HG03460 (cell line): ENCODE measurements around the gene PRR5L.
"Not testable (repeated sequence)": the region's sequence is repeated elsewhere in the genome, so short reads cannot be mapped to it uniquely, and the experiment has no call there.

Experiments used
- ATAC-seq: cut with Tn5 transposase; IDR thresholded peaks from one replicate; pipeline ENCODE4 v1.9.1; 2021; ENCODE audit not compliant: unreplicated experiment

PRR5L gene

DNA sequence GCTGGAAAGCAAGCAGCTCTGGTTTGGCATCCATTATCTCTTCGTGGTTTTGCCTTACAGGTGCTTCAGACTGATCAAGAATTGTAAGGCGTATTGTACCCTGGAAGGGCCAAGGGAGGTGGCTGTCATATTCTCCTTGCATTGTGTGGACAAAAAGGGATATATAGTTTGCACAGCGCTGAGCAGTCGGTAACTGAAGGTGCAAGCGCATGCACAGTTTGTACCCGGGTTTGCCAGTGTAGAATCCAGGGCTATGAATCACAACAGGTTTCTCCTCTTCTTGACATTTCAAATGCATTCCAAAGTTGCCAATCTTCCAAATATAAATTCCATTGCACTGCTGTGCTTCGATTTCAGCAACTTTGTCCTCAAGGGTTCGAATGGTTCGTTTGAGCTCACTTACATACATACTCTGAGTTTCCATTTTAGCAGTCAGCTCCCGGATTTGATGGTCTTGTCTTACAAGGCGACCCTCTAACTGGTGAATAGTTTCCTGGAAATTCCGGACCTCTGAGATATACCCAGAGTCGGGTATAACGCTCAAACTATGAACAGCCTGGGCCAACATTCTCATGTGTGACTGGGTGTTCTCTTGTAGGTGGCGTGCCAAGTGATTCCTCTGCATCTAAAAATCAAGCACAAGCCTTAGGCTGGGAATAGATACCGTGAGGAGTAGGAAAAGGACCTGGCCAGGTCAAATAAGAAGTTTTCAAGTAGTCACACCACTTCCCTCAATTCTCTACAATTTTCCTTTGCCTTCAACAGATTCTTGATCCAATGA lies 194.1 kb downstream of the PRR5L start:
- no peak for ATAC-seq

DNA sequence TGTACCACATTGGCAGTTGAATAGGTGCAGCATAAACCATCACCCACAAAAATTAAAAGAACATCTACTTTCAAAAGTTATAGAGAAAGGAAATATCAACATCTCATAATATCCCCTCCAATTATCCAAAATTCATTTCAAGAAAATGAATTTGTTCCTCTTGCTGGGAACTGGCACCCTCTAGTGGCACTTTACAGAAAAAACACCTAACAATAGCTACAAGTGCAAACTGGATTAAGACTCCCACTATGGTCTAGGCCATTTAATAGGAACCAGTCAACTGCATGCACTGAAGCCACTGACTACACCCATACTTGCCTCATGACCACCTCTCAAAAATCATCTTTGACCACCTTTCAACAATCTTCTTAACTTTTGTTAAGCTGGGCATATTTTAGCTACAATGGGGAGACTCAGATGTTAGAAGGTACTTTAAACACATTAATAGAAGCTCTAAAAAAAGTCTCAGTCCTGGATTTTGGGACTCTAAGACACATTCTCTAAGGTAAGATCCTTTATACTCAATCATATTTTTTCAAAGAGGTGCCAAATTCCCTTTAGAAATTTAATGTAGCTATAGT lies 196.7 kb downstream of the PRR5L start:
- ATAC-seq, result peak; percentile 62

DNA sequence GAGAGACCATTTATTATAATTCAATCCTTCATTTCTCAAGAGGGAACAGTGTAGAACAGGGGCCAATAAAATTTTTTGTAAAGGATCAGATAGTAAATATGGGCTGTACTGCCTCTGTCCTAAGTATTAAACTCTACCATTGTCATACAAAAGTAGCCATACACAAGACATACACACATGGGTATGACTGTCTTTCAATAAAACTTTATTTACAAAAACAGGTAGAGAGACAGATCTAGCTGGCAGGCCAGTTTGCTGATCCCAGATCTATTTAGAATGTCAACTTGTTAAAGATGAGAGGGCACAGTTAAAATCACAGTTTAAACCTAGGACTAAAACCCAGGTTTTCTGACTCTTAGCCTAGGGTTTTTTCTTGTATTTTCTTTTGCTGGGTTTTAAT lies 197.2 kb downstream of the PRR5L start:
- ATAC-seq, result no peak

DNA sequence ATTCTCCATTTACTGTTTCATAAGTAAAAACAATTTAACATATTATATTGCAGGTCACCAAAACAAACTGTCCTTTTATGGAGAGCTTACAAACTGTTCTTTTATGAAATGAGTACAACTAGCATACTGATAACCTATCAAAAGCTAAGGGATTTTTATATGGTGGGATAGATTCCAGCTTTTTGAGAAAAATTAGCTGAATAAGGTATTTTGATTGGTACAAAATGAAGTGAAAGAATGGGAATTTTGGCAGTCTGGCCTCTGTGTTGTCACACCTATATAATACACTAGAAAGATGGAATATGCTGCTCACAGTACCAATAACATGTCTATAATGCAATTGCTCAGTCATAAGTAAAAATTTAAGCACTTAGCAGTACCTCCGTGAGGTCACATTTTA lies 202.6 kb downstream of the PRR5L start:
- ATAC-seq, result no peak

DNA sequence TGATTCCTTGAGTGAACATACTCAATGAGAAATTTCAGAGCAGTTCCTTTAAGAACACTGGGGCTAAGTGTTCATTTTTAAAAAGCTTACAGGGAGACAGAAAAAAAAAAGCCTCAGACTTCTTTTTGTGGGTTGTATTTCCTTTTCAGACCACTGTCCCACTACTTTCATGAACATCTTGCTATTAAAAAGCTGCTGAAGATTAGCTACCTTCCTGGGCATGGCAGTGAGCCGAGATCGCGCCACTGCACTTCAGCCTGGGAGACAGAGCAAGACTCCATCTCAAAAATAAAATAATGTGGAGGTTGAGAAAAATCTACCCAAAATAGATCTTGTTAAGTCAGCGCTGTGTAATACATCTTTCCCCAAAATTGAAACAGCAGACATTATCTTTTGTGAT lies 203.2 kb downstream of the PRR5L start:
- no peak for ATAC-seq

DNA sequence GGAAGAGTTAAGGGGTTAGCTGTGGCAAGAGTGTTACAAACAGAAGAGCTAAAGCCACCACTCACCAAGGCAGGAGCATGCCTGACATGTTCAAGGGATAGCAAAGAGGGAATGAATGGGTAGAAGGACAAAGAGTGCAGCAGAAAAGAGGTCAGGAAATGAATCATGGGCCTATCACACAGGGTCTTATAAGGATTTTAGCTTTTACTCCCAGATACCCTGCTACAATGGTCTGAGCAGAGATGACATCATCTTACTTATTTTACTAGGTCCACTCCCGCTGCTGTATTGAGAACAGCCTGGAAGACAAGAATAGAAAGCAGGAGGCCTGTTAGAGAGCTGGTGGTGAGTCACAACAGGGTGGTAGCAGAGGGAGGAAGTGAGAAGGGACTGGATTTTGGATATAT lies 204.2 kb downstream of the PRR5L start:
- peak; percentile 92 for ATAC-seq

DNA sequence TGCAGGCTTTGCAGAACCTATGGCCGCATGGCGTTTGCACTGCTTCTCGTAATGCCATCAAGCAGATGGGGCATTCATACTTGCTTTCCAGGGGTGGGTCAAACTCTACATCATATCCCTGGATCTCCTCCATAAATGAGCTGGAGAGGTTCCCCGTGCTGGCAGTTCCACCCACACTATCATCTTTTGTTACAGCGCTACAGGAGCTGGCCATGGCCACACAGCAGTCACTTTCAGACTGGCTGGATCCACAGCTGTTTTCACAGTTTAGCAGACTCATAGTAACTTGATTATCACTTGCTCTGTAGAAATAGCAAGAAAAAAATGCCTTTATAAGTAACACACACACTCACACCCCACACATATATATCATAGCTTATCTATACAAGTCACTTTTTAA lies 205.1 kb downstream of the PRR5L start:
- ATAC-seq, result no peak

DNA sequence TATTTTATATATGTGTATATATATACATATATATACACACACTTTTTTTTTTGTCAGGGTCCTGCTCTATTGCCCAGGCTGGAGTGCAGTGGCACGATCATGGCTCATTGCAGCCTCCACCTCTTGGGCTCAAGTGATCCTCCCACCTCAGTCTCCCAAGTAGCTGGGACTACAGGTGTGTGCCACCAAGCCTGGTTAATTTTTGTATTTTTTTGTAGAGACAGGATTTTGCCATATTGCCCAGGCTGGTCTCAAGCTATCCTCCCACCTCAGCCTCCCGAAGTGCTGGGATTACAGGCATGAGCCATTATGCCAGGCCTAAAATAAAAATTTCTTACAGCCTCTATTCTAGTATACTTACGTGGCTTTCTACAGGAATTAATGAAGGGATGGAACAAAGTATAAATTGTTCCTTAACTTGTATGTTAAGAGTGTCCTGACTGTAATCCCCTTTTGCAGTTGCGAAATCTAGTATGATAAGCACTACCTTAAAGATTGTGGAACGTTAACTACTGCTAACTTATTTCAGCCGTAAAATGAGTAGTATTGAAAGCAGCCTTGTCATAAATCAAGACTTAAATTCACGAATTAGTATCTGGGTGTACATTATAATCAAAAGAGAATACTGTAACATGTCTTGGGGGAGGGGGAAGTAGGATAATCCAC lies 211.9 kb downstream of the PRR5L start:
- ATAC-seq, result no peak

DNA sequence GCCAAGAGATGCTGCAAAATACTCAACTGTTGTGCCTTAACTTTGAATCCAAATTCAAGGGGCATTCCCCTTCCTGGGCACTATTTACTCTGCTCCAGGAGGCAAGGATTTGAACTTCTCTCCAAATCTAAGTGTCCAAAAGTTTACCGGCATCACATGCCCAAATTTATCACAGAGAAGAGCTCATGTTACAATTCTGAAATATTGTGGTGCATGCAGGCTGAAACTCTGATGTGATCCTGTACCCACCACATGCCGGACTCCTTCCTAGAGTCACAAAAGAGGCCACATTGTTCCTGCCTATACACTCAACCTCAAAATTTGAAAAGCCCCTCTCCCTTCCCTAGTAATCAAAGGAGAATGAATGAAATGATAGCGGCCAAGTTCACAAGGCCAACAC lies 212.7 kb downstream of the PRR5L start:
- no peak for ATAC-seq

DNA sequence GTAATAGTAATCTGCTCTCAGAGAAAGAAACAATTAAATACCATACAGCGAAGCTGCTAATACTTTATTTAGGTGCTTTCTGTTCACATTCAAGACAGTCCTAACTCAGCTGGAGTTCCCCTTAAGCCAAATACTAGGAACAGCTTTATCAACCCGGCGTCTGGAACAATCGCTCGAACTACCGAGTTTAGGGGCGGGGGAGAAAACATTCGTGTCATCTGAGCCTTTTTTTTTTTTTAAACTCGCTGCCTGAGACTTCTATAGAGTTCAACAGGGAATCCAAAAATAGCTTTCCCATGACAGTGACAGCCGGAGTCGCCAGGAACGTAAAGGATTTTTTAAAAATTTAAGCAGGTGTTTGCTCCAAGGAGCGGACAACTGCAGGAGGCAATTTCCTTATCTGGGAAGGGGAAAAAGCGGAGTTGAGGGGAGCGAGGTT lies 213.1 kb downstream of the PRR5L start:
- peak; percentile 10 for ATAC-seq

DNA sequence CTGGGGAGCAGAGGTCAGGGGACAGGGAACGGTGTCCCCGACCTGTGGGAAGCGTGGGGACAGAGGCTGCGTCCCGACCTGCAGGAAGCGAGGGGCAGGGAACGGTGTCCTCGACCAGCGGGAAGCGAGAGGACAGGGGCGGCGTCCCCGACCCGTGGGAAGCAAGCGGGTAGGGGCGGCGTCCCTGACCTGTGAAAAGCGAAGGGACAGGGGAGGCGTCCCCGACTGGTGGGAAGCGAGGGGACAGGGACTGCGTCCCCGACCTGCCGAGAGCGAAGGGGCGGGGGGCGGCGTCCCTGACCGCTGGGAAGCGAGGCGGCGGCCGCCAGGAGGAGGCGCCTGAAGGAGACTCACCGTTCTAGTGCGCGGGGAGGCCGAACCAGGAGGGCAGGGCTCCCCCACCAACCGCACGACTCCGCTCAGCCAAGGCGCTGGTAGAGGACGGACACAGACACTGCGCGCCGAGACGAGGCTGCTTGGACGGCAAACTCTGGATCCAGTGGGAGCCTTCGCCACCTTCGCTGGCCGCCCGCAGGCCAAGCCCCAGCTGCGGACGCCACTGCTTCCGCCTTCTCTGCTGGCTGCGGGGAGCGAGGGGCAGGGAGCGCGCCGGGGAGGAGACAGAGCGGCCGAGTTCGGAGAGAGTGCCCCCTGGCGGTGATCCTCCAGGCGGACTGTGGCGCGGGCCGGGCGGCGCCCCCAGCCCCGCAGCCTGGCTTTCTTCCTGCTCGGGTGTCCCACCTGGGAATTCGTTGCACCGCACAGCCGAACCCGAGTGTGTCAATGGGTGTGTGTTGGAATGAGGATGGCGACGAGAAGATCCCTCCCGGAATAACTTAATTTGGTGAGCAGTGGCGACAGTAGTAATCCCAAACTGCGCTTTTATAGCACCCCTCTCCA lies 213.9 kb downstream of the PRR5L start, which contains the start of gene TRAF6:
TSS of gene TRAF6 (minus strand) at position 579 of the 900 bp plus-strand sequence. CDS start 8,757 bp downstream, outside the sequence.
- peak; percentile 97 for ATAC-seq

DNA sequence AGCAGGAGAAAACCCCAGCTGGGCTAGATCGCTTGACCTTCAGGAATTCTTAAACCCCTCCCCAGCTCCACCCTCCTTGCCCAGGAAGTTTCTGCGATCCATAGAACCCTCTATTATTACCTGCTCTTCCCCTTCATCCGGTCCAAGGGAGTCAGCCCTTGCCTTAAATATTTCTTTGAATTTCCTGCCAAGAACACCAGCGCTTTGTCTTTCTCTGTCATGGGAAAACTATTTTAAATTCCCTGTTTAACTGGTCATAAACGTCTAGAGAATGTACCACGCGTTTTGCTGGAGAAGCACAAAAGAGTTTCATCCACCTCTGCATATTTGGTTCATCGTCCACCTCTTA lies 214.5 kb downstream of the PRR5L start:
- ATAC-seq, result no peak

DNA sequence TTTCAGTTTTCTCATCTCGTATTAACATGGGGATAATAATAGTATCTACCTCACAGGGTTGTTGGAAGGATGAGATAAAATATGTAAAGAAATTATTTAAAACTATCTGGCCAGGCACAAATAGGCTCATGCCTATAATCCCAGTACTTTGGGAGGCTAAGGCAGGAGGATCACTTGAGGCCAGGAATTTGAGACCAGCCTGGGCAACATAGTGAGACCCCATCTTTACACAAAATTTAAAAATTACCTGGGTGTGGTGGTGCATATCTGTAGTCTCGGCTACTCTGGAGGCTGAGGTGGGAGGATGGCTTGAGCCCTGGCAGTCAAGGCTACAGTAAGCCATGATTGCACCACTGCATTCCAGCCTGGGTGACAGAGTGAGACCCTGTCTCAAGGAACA lies 215.0 kb downstream of the PRR5L start:
- not testable (repeated sequence) for ATAC-seq

DNA sequence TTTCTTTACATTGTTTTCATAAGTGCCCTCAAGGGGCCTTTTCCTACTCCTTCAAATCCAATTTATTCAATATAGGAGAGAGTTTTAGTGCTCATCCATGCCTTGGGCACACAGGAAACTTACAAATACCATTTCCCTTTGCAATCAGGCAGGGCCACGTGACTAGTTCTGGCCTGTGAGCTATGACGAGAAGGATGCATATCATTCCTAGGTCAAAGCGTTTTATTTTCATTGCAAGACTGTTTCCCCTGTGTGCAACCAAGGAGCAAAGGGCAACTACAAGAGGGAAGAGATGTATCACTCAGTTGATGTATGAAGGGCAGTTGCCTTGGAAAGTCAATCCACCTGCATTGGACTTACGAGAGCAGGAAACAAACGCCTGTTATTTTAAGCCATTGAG lies 215.9 kb downstream of the PRR5L start:
- ATAC-seq, result no peak

DNA sequence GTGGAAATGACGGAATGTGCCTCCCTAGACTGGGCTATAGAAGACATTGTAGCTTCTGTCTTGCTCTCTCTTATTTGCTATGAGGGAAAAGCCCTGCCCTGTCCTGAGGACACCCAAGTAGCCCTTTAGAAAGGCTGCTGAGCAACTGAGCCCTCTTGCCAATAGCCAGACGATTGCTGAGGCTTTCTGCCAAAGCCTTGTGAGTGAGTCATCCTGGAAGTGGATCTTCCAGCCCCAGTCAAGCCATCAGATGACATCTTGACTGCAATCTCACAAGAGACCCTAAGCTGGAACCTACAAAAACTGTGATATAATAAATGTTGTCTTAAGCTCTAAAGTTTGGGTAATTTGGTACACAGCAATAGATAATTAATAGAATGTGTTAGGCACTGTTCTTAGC lies 217.9 kb downstream of the PRR5L start:
- ATAC-seq, result no peak
